NOMO-1 (cell line): Measurements from ENCODE around the gene MTOR.
A peak's percentile ranks its signal among the peaks of the same experiment; 100 is the strongest.
"Not testable (repeated sequence)": the region's sequence is repeated elsewhere in the genome, so short reads cannot be mapped to it uniquely, and the experiment has no call there.

Experiments used
- DNase-seq, 2 experiments: peaks; one replicate each; lab custom pipeline; 2025; ENCODE audit not compliant: unreplicated experiment in 2 of 2; lab: John Stamatoyannopoulos, UW

MTOR gene

GRCh38 chr1:11126569-11126968 is 135.8 kb downstream of the MTOR start:
- DNase-seq = no peak

- no peak for DNase-seq
Observed at GRCh38 chr1:11125931-11126330, 136.4 kb downstream of the MTOR start.

GRCh38 chr1:11124965-11125364 is 137.4 kb downstream of the MTOR start:
- DNase-seq = no peak

- no peak for DNase-seq
Observed at GRCh38 chr1:11116318-11116717, 146.0 kb downstream of the MTOR start.

GRCh38 chr1:11114966-11115365 is 147.4 kb downstream of the MTOR start:
- no peak for DNase-seq

- no peak for DNase-seq
Observed at GRCh38 chr1:11109047-11109760, 153.1 kb downstream of the MTOR start.

GRCh38 chr1:11107599-11107998 is 154.8 kb downstream of the MTOR start:
- no peak for DNase-seq

GRCh38 chr1:11105586-11105985 is 156.8 kb downstream of the MTOR start:
- DNase-seq = no peak

GRCh38 chr1:11101347-11101746 is 161.0 kb downstream of the MTOR start:
- DNase-seq = no peak

- DNase-seq = not testable (repeated sequence)
Observed at GRCh38 chr1:11100806-11101205, 161.5 kb downstream of the MTOR start.

GRCh38 chr1:11100149-11100493 is 162.2 kb downstream of the MTOR start:
- no peak for DNase-seq

GRCh38 chr1:11099310-11100148 is 162.8 kb downstream of the MTOR start, which contains the start of gene EXOSC10:
TSS of gene EXOSC10 (minus strand) at chr1:11099869. CDS start at chr1:11099831, 38 bp downstream.
- peak; percentile 76 to 85 for DNase-seq

- DNase-seq = no peak
Observed at GRCh38 chr1:11098931-11099309, 163.4 kb downstream of the MTOR start.

- DNase-seq = not testable (repeated sequence)
Observed at GRCh38 chr1:11083784-11084183, 178.6 kb downstream of the MTOR start.

GRCh38 chr1:11080931-11081330 is 181.4 kb downstream of the MTOR start:
- DNase-seq = no peak

GRCh38 chr1:11078631-11079030 is 183.7 kb downstream of the MTOR start:
- no peak for DNase-seq

- not testable (repeated sequence) for DNase-seq
Observed at GRCh38 chr1:11073398-11073797, 189.0 kb downstream of the MTOR start.

GRCh38 chr1:11072216-11072917 is 190.0 kb downstream of the MTOR start:
- no peak for DNase-seq

GRCh38 chr1:11071463-11072215 is 190.7 kb downstream of the MTOR start:
- DNase-seq = no peak

GRCh38 chr1:11070876-11071275 is 191.5 kb downstream of the MTOR start:
- no peak for DNase-seq
